H9 (cell line): Measurements from ENCODE around the gene AHNAK. TPM values are rescaled to one million over a fixed set of nuclear protein-coding genes. Genes with fewer than 3 reads are reported as not detected.
A peak's percentile ranks its signal among the peaks of the same experiment; 100 is the strongest.

ENCODE experiments used
- DNase-seq: peaks from one replicate; pipeline ENCODE4 v3.0.0-alpha.2; 2017
- H2AFZ ChIP-seq: one replicate; pipeline ENCODE4 v1.6.1; 2013; ENCODE audit warnings: mild to moderate bottlenecking, low read length, control low read depth, moderate library complexity
- H2AK5ac ChIP-seq: 2 replicates; pipeline ENCODE4 v1.6.1; 2013; ENCODE audit warnings: low read length, control low read depth, mixed read lengths; ENCODE audit not compliant: insufficient read length
- H2BK120ac ChIP-seq: one replicate; pipeline ENCODE4 v1.6.1; 2013; ENCODE audit warnings: low read depth, mild to moderate bottlenecking, low read length, control low read depth, inconsistent platforms; ENCODE audit not compliant: poor library complexity, severe bottlenecking
- H2BK12ac ChIP-seq: 2 replicates; pipeline ENCODE4 v1.6.1; 2013; ENCODE audit warnings: low read length, control low read depth, mixed read lengths, low read depth; ENCODE audit not compliant: insufficient read length
- H2BK15ac ChIP-seq: 2 replicates; pipeline ENCODE4 v1.6.1; 2013; ENCODE audit warnings: low read depth, low read length, control low read depth
- H2BK20ac ChIP-seq: one replicate; pipeline ENCODE4 v1.6.1; 2013; ENCODE audit warnings: low read depth, mild to moderate bottlenecking, low read length, control low read depth, inconsistent platforms; ENCODE audit not compliant: poor library complexity, severe bottlenecking
- H2BK5ac ChIP-seq: 2 replicates; pipeline ENCODE4 v1.6.1; 2013; ENCODE audit warnings: low read length, control low read depth, mixed read lengths; ENCODE audit not compliant: insufficient read length
- H3K14ac ChIP-seq: 2 replicates; pipeline ENCODE4 v1.6.1; 2013; ENCODE audit warnings: low read length, control low read depth; ENCODE audit not compliant: insufficient read depth
- H3K18ac ChIP-seq: 2 replicates; pipeline ENCODE4 v1.6.1; 2013; ENCODE audit warnings: low read depth, mild to moderate bottlenecking, mixed read lengths, low read length, control low read depth; ENCODE audit not compliant: insufficient read length
- H3K23ac ChIP-seq: 2 replicates; pipeline ENCODE4 v1.6.1; 2013; ENCODE audit warnings: low read length, control low read depth, mixed read lengths, low read depth; ENCODE audit not compliant: insufficient read length
- H3K23me2 ChIP-seq: 2 replicates; pipeline ENCODE4 v1.6.1; 2013; ENCODE audit warnings: low read depth, mild to moderate bottlenecking, mixed read lengths, low read length, control low read depth; ENCODE audit not compliant: insufficient read length, poor library complexity, severe bottlenecking
- H3K27ac ChIP-seq: 2 replicates; pipeline ENCODE4 v1.5.1; 2013; ENCODE audit warnings: low read length, control low read depth, mixed read lengths, low read depth; ENCODE audit not compliant: insufficient read length
- H3K27me3 ChIP-seq: 2 replicates; pipeline ENCODE4 v1.6.1; 2013; ENCODE audit warnings: low read length, control low read depth, inconsistent platforms; ENCODE audit not compliant: insufficient read depth
- H3K4ac ChIP-seq: 2 replicates; pipeline ENCODE4 v1.6.1; 2013; ENCODE audit warnings: low read depth, mild to moderate bottlenecking, control low read depth, inconsistent platforms, low read length, moderate library complexity
- H3K4me1 ChIP-seq: 2 replicates; pipeline ENCODE4 v1.6.1; 2013; ENCODE audit warnings: low read length, control low read depth, inconsistent platforms; ENCODE audit not compliant: insufficient read depth
- H3K4me2 ChIP-seq: 2 replicates; pipeline ENCODE4 v1.6.1; 2013; ENCODE audit warnings: low read length, control low read depth, mixed read lengths; ENCODE audit not compliant: insufficient read length, insufficient read depth
- H3K56ac ChIP-seq: 2 replicates; pipeline ENCODE4 v1.6.1; 2013; ENCODE audit warnings: low read depth, mild to moderate bottlenecking, mixed read lengths, low read length, control low read depth; ENCODE audit not compliant: insufficient read length
- H3K79me1 ChIP-seq: 2 replicates; pipeline ENCODE4 v1.6.1; 2013; ENCODE audit warnings: low read depth, mild to moderate bottlenecking, moderate library complexity, low read length, control low read depth, inconsistent platforms; ENCODE audit not compliant: insufficient read depth, poor library complexity, severe bottlenecking
- H3K79me2 ChIP-seq: 2 replicates; pipeline ENCODE4 v1.6.1; 2013; ENCODE audit warnings: low read length, control low read depth, inconsistent platforms; ENCODE audit not compliant: insufficient read depth
- H3K9ac ChIP-seq: 2 replicates; pipeline ENCODE4 v1.6.1; 2013; ENCODE audit warnings: low read length, control low read depth, mixed read lengths; ENCODE audit not compliant: insufficient read length; ENCODE audit errors: extremely low read depth
- H3K9me3 ChIP-seq: one replicate; pipeline ENCODE4 v1.6.1; 2013; ENCODE audit warnings: low read depth, low read length, inconsistent platforms; ENCODE audit not compliant: control insufficient read depth
- H3T11ph ChIP-seq: one replicate; pipeline ENCODE4 v1.6.1; 2013; ENCODE audit warnings: mild to moderate bottlenecking, low read length, control low read depth, inconsistent platforms
- H4K20me1 ChIP-seq: one replicate; pipeline ENCODE4 v1.6.1; 2013; ENCODE audit not compliant: control insufficient read depth, insufficient read length, insufficient read depth
- H4K5ac ChIP-seq: 2 replicates; pipeline ENCODE4 v1.6.1; 2013; ENCODE audit warnings: low read depth, mild to moderate bottlenecking, mixed read lengths, low read length, control low read depth; ENCODE audit not compliant: insufficient read length
- H4K8ac ChIP-seq: replicated peaks from 2 replicates; pipeline ENCODE4 v1.6.1; 2013; ENCODE audit warnings: low read length, control low read depth, mixed read lengths, low read depth; ENCODE audit not compliant: insufficient read length
- H4K91ac ChIP-seq: 2 replicates; pipeline ENCODE4 v1.6.1; 2013; ENCODE audit warnings: low read depth, mild to moderate bottlenecking, moderate library complexity, mixed read lengths, low read length, control low read depth; ENCODE audit not compliant: insufficient read length
- H3K27ac Mint-ChIP-seq, 3 experiments: 2 replicates in 2 of 3; 3 replicates in 1 of 3; pipeline ENCODE4 v1.8.0; 2020 to 2021; ENCODE audit warnings: mixed read lengths in 3 of 3, mild to moderate bottlenecking in 1 of 3, moderate library complexity in 1 of 3
- H3K27me3 Mint-ChIP-seq: 2 replicates; pipeline ENCODE4 v1.8.0; 2021; ENCODE audit warnings: low read depth, mild to moderate bottlenecking, moderate library complexity, mixed read lengths
- H3K36me3 Mint-ChIP-seq, 3 experiments: 2 replicates in 2 of 3; 3 replicates in 1 of 3; pipeline ENCODE4 v1.8.0; 2020 to 2021; ENCODE audit warnings: low read depth in 3 of 3, mixed read lengths in 3 of 3; ENCODE audit not compliant: insufficient read depth in 1 of 3
- H3K4me1 Mint-ChIP-seq, 2 experiments: 2 replicates each; pipeline ENCODE4 v1.8.0; 2020; ENCODE audit warnings: mixed read lengths in 2 of 2
- H3K4me3 Mint-ChIP-seq, 2 experiments: 2 replicates in 1 of 2; 3 replicates in 1 of 2; pipeline ENCODE4 v1.8.0; 2020 to 2021; ENCODE audit warnings: mild to moderate bottlenecking in 2 of 2, mixed read lengths in 2 of 2, moderate library complexity in 1 of 2
- H3K9me3 Mint-ChIP-seq, 2 experiments: 2 replicates in 1 of 2; 3 replicates in 1 of 2; pipeline ENCODE4 v1.8.0; 2020; ENCODE audit warnings: mild to moderate bottlenecking in 2 of 2, mixed read lengths in 2 of 2, moderate library complexity in 1 of 2
- WGBS: extraction: QIAGEN DNeasy Blood & Tissue Kit; methylation state at CpG from one replicate; pipeline ENCODE4 v1.1.7; 2013; ENCODE audit warnings: missing lambda C conversion rate, low lambda C conversion rate, mixed read lengths; ENCODE audit not compliant: insufficient read length; ENCODE audit errors: extremely low coverage; 5-methylcytosine and 5-hydroxymethylcytosine counted together
- total RNA-seq: library from RNA; stranded (reverse); gene quantifications from 2 replicates; pipeline ENCODE4 v1.2.1, GENCODE V29; 2021
- TF ChIP-seq, protein P1 (sequence below): fragments of 200-600 bp; sonication (generic); conservative IDR thresholded peaks from 3 replicates; pipeline ENCODE4 v1.8.0; 2021; ENCODE audit warnings: antibody characterized with exemption, mild to moderate bottlenecking

The AHNAK gene
- total RNA-seq, 1 experiment from 2014 or later = 15.2 TPM

DNA sequence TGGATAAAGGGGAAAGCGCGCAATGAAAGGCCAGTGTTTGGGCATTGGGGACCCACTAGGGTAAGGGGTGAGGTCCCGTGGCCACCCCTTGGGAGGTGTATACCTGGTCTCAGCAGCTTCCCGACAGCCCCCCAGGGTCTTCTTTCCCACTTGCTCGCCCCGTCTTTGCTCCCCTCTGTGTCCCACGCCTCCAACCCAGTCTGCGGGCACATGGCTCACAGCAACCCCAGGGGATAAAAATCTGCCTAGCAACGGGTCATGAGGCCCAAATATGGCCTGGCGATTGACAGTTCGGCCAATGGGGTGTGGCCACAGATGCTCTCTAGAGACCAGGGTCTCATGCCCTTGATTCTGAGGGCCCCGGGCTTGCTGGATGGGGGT lies 41.6 kb downstream of the AHNAK start:
- H4K5ac ChIP-seq = no peak overlapping the region
- no peaks in the 10 kb centered on the region; the same call in 1 of the 2 replicates for H3K27me3 ChIP-seq
- peak overlapping the region; percentile 41 for H3K18ac ChIP-seq
- peak overlapping the region; percentile 7; the same call in 1 of the 2 replicates for H3K14ac ChIP-seq
- no peak overlapping the region for H2BK20ac ChIP-seq
- H2AK5ac ChIP-seq = no peak overlapping the region
- DNase-seq = peak; percentile 72
- no peak overlapping the region for H2BK12ac ChIP-seq
- no peak overlapping the region for H3K27ac ChIP-seq
- H4K20me1 ChIP-seq = no peaks in the 10 kb centered on the region
- Mint-ChIP-seq H3K27me3 (peaks cover 54% of the 10 kb centered on the region), H3K4me3 (peak overlapping the region; percentile 38 to 76), H3K9me3 (no peaks in the 10 kb centered on the region), H3K36me3 (no peaks in the 10 kb centered on the region), H3K27ac (peak overlapping the region in 2 of 3 experiments; percentile 11 to 72; a peak in 1 of 7 replicates), H3K4me1 (peaks cover 44 to 69% of the 10 kb centered on the region in 2 experiments)
- peak overlapping the region; percentile 54 for H3K4me2 ChIP-seq
- H2BK120ac ChIP-seq = no peak overlapping the region
- no peak overlapping the region for H4K91ac ChIP-seq
- no peaks in the 10 kb centered on the region; the same call in 1 of the 2 replicates for H3K4me1 ChIP-seq
- no peak overlapping the region for H3K9ac ChIP-seq
- no peaks in the 10 kb centered on the region for H3K79me1 ChIP-seq
- no peak overlapping the region for H2BK5ac ChIP-seq
- no peak overlapping the region; the same call in 1 of the 2 replicates for H3K4ac ChIP-seq
- no peak overlapping the region for H3T11ph ChIP-seq
- no peak overlapping the region for H3K56ac ChIP-seq
- no peaks in the 10 kb centered on the region for H3K79me2 ChIP-seq
- H3K23ac ChIP-seq = no peak overlapping the region
- TF ChIP-seq, protein P1, sequence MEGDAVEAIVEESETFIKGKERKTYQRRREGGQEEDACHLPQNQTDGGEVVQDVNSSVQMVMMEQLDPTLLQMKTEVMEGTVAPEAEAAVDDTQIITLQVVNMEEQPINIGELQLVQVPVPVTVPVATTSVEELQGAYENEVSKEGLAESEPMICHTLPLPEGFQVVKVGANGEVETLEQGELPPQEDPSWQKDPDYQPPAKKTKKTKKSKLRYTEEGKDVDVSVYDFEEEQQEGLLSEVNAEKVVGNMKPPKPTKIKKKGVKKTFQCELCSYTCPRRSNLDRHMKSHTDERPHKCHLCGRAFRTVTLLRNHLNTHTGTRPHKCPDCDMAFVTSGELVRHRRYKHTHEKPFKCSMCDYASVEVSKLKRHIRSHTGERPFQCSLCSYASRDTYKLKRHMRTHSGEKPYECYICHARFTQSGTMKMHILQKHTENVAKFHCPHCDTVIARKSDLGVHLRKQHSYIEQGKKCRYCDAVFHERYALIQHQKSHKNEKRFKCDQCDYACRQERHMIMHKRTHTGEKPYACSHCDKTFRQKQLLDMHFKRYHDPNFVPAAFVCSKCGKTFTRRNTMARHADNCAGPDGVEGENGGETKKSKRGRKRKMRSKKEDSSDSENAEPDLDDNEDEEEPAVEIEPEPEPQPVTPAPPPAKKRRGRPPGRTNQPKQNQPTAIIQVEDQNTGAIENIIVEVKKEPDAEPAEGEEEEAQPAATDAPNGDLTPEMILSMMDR = no peak
- no peak overlapping the region for H2AFZ ChIP-seq
- no peak overlapping the region for H2BK15ac ChIP-seq
- peaks cover 8% of the 10 kb centered on the region for H3K23me2 ChIP-seq
- no peak overlapping the region for H4K8ac ChIP-seq
- no peaks in the 10 kb centered on the region for H3K9me3 ChIP-seq
- WGBS = no CpG with 5 or more reads among the region's 12 CpGs
